GM21717 (cell line): Measurements from ENCODE around the gene PARD3B.

Experiments
- ATAC-seq: cut with Tn5 transposase; IDR thresholded peaks from one replicate; pipeline ENCODE4 v1.9.1; 2021; ENCODE audit warnings: mild to moderate bottlenecking, moderate library complexity; ENCODE audit not compliant: unreplicated experiment

Gene PARD3B

DNA sequence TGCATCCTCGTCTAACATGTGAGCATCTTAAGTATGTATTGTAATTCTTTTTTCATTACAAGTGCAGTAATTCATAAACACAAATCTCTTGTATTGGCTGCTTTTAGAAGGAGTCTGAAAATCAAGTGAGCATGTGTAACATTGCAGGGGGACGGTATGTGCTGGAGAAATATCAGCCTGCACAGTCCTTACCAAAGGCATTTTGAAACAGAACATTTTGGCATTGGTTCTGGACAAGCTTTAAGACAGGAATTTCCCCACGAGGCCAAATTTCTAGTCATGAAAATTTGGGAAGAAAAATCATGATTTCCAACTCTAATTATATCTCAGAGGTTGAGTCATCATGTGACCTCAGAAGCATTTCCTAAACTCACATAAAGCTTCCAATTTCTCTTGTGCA lies 1112.3 kb downstream of the PARD3B start:
- ATAC-seq: no peak

DNA sequence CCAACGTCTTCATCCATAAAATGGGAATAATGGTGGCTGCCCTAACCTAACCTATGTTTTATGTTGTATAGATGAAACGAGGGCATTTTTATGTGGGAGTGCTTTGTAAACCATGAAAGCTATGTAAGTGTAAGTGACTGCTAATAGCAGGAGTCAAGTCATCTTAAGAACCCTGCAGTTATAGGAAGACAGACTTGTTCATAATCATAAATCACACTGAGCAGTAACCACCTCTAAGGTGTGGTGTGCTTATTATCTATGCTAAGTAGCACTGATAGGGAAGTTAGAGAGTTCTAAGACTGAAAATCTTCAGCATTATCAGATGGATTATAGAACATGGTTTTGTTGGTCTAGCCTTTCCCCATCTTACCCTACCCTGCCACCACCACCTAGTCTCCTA lies 1112.8 kb downstream of the PARD3B start:
- no peak for ATAC-seq

DNA sequence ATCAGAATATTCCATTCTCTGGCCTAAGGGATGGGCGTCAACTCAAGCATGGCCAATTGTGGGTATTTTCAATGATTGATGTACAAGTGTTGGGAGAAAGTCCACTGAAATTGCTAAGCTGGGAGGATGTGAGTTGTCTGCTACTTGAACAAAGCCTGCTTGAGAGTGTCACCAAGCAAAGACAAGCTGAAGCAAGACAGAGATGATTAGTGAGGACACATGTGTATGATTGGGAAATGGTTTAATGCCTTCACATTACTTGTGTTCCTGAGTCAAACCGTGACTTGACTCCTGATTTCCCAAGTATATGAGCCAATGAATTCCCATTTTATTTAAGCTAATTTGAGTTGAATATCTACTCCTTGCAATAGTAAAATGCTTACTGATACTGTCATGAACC lies 1113.3 kb downstream of the PARD3B start:
- ATAC-seq: no peak

DNA sequence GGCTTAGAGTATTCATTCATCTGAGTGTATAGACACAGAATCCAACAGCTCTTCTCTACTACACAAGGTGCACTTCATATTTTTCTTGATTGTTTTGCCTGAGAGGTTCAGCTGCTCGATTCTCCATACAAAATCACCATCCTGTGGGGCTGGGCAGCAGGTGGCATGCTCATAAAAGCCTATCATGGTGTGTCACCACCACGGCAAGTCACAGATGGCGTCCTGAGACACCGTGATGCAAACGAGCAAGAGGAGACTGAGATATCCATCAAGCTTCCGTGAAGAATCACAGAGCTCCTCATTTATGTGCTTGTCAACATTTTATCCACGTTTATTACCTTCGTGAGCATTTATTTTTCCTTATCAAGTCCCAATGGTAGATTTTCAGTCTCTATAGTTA lies 1114.6 kb downstream of the PARD3B start:
- ATAC-seq: no peak

DNA sequence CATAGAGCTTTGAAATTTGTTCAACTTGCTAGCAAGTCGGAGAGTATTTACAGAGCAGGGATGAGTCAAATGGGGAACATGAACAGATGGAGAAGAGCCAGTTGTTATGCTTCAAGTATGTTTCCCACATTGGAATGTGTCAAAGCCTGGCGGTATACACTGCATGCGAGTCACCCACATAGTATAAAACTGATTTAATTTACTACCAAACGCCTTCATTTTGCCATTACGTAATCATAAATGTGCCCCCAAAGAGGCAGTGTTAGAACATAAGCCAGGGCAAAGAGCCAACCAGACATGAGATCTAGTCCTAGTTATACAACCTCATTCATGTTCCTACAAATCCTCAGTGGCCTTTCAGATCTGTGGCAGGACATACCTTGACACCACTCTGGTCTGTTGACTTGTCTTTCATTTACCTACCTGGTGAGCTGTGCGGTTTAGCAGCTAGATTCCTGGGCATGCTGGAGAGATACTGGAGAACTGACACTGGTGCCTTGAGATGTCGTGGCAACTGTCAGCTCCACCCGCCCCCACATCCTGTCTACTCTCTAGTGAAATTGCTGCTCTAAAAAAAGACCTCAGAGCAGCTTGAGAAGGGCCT lies 1115.3 kb downstream of the PARD3B start:
- peak; percentile 86 for ATAC-seq

DNA sequence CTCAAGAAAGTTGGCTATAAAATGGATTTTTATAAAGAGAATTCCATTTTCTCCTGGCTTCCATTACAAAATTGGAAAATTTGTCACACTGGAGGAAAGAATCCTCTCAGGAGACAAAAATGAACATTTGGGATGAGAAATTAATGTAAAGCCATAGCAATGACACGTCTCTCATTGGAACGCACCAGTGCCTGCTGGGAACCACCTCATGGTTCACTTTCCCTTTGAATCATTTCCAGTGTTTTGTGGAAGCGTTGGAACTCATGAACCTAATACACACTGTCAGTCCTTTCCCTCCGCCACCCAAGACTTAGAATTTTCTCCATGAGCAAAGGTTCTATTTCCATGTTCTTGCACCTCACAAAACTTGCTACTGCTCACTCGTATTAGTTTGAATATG lies 1116.0 kb downstream of the PARD3B start:
- ATAC-seq: no peak

DNA sequence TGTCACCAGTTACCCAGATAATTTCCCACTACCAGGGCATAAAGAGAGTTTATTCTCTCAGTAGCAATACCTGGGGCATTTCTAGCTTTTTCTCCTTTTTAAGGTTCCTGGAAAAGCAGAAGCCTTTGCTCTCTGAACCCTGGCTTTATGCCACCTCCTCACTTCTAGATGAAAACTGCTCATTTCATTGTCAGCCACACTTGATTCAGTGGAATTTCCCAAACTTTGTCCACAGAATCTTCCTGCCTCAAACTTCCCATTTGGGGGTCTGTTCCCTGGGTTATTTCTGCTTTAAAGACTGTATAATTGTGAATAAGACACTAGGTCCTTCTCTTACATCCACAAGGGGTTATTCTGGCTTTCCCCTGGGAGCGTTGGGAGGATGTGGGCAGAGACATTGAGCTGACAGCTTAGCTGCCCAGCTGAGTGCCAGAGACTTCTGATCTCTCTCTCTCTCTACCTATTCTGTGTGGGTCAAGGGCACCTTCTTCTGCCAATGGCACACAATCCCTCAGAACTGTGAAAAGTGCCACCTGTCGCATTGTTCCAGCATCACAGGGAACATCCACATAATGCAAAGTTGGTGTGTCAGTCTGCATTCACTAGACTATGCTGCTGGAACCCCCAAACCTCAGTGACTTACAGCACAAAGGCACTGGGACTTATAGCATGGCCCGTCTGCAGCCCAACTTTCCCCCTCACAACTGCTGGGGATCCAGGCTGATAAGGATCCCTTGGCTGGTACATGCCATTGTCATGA lies 1117.1 kb downstream of the PARD3B start:
- no peak for ATAC-seq

DNA sequence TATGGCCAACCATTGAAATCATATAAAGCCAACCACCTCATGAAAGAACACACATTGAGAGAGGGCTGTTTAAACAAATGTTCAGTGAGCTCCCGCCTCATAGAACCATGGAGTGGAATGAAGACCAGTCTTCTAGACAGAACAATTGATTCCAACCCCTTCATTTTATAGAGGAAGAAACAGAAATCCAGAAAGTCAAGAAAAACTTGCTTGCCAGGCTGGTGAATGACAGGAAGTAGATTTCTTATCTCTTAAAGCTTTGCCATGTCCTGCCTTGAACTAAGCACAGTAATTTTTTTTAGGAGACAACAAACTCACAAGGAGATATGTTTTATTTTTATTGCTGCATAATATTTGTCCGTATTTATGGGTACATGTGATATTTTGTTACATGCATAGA lies 1120.5 kb downstream of the PARD3B start:
- no peak for ATAC-seq
